ENCODE results near the gene FAM151A. TPM values are rescaled to one million over a fixed set of nuclear protein-coding genes. Genes with fewer than 3 reads are reported as not detected.

FAM151A gene
- total and polyA plus RNA-seq, 2 experiments from 2014 or later: 0.10 TPM; not detected in 1

DNA sequence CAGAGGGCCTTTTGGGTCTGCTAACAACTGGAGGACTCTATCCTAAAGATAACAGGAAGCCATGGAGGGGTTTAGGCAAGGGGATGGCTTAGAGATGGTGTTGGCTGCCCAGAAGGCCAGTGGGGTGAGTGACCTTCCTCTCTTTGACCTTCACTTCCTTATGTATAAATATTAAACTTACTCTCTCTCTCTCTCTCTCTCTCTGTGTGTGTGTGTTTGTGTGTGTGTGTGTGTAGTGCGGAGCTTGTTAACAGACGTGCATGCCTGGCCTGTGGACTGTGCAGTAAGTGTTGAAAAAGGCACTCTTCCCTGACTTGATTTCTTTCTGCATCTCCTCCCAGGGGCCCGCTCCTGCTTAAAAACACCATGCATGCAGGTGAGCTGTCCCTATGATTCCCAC, 28.3 kb upstream of the FAM151A start:
- H3K4me1 ChIP-seq (ENCODE audit: insufficient read depth): no peaks in the 10 kb centered on the region
- H3K36me3 ChIP-seq (ENCODE audit: insufficient read depth): no peaks in the 10 kb centered on the region
- TF ChIP-seq STAT1 (IDR thresholded peaks at IDR 0.05; ENCODE audit: unreplicated experiment): no peak
- TF ChIP-seq, protein P1, sequence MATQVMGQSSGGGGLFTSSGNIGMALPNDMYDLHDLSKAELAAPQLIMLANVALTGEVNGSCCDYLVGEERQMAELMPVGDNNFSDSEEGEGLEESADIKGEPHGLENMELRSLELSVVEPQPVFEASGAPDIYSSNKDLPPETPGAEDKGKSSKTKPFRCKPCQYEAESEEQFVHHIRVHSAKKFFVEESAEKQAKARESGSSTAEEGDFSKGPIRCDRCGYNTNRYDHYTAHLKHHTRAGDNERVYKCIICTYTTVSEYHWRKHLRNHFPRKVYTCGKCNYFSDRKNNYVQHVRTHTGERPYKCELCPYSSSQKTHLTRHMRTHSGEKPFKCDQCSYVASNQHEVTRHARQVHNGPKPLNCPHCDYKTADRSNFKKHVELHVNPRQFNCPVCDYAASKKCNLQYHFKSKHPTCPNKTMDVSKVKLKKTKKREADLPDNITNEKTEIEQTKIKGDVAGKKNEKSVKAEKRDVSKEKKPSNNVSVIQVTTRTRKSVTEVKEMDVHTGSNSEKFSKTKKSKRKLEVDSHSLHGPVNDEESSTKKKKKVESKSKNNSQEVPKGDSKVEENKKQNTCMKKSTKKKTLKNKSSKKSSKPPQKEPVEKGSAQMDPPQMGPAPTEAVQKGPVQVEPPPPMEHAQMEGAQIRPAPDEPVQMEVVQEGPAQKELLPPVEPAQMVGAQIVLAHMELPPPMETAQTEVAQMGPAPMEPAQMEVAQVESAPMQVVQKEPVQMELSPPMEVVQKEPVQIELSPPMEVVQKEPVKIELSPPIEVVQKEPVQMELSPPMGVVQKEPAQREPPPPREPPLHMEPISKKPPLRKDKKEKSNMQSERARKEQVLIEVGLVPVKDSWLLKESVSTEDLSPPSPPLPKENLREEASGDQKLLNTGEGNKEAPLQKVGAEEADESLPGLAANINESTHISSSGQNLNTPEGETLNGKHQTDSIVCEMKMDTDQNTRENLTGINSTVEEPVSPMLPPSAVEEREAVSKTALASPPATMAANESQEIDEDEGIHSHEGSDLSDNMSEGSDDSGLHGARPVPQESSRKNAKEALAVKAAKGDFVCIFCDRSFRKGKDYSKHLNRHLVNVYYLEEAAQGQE (IDR thresholded peaks at IDR 0.05; ENCODE audit: unreplicated experiment): no peak
- no peak for TF ChIP-seq NANOG (IDR thresholded peaks at IDR 0.05; ENCODE audit: borderline replicate concordance)
- TF ChIP-seq ZNF462 (CRISPR knock-in tag; IDR thresholded peaks at IDR 0.05): no peak
- no peak for TF ChIP-seq CREB1 (CRISPR knock-in tag; IDR thresholded peaks at IDR 0.05; ENCODE audit: low read depth)
- TF ChIP-seq POLR2AphosphoS5 (IDR thresholded peaks at IDR 0.05; ENCODE audit: low read depth): no peak
- no peak for TF ChIP-seq JUNB (IDR thresholded peaks at IDR 0.05; ENCODE audit: unreplicated experiment)
- H2AFZ ChIP-seq: no peak overlapping the region
- no peaks in the 10 kb centered on the region for H3K27me3 ChIP-seq (ENCODE audit: insufficient read depth)
- no peaks in the 10 kb centered on the region for H3K36me3 Mint-ChIP-seq (ENCODE audit: low read depth)
- no peaks in the 10 kb centered on the region for H4K20me1 ChIP-seq (replicated peaks; ENCODE audit: insufficient read depth)
- no peaks in the 10 kb centered on the region for H3K9me2 ChIP-seq (ENCODE audit: insufficient read depth)
- no peak overlapping the region for H3K4me3 Mint-ChIP-seq
- no peak overlapping the region for H3K4me2 ChIP-seq
- H3K4me1 Mint-ChIP-seq: peaks cover 4% of the 10 kb centered on the region; the same call in 1 of the 3 replicates
- no peaks in the 10 kb centered on the region for H3F3A ChIP-seq (replicated peaks; ENCODE audit: low read depth)
- no peak for DNase-seq (ENCODE audit: low spot score)
- no peaks in the 10 kb centered on the region for H3K9me3 Mint-ChIP-seq
- no peak overlapping the region for H3K27ac ChIP-seq (ENCODE audit: low read depth)
- H3K27ac Mint-ChIP-seq: no peak overlapping the region
- H3K79me2 ChIP-seq (replicated peaks; ENCODE audit: insufficient read depth): no peaks in the 10 kb centered on the region
- no peak overlapping the region for H3K4me3 ChIP-seq
- no peak for ATAC-seq
- H3K27me3 Mint-ChIP-seq (ENCODE audit: insufficient read depth, low read depth, poor library complexity): peaks cover 12% of the 10 kb centered on the region

Data from GM23338 (cell line).